SHP77 treated with DMSO at 0.1 percent for 48 hours (cell line): Measurements from ENCODE around the gene NR2F1.

Source experiments
- DNase-seq: peaks from one replicate; lab custom pipeline; 2025; lab: John Stamatoyannopoulos, UW

The NR2F1 gene

DNA sequence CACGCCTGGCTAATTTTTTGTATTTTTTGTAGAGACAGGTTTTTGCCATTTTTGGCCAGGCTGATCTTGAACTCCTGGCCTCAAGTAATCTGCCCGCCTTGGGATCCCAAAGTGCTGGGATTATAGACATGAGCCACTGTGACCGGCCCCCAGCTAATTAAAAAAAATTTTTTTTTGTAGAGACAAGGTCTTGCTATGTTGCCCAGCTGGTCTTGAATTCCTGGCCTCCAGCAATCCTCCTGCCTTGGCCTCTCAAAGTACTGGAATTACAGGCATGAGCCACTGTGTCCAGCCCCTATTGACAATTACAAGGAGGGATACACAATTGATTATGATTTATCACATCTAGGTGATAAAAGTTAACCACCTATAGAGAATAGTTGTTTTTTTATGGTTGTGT lies 59.5 kb downstream of the NR2F1 start:
- DNase-seq, result no peak
